HCT116 (cell line): ENCODE data around the gene THRB. TPM values are rescaled to one million over a fixed set of nuclear protein-coding genes. Genes with fewer than 3 reads are reported as not detected.

Source experiments
- ATAC-seq: fragments of 200-7000 bp; cut with Tn5 transposase; 2 replicates; pipeline ENCODE4 v1.9.1; 2020; ENCODE audit warnings: mild to moderate bottlenecking, moderate library complexity
- BruUV-seq: library from RNA; stranded (reverse); fragments of 400-500 nt; replicated peaks from 2 replicates; lab custom pipeline; 2021; lab: Mats Ljungman, UMichigan
- CTCF ChIA-PET: fragments of 300-600 bp; sonication (Branson Sonifier 250); formaldehyde crosslinking; loops from one replicate; lab custom pipeline; 2021; ENCODE audit warnings: antibody characterized with exemption; lab: Charles Lee
- POLR2A ChIA-PET: fragments of 300-600, 350-600 bp; sonication (Branson Sonifier 250); formaldehyde crosslinking; loops from one replicate; lab custom pipeline; 2021; ENCODE audit warnings: antibody characterized with exemption; lab: Charles Lee
- RAD21 ChIA-PET, 2 experiments: fragments of 300-600 bp; sonication (Branson Sonifier 250); formaldehyde crosslinking; loops; one replicate each; lab custom pipeline; 2023; ENCODE audit warnings: low total read pairs in 2 of 2; ENCODE audit not compliant: uncharacterized antibody in 2 of 2, unreplicated experiment in 2 of 2, low non-redundant PET in 1 of 2; lab: Charles Lee
- DNase-seq: peaks from one replicate; pipeline ENCODE4 v3.0.0-alpha.2; 2010; ENCODE audit warnings: low read depth, low spot score
- H2AFZ ChIP-seq: fragments of 200-600 bp; shearing (Covaris generic), sonication (generic); 2 replicates; pipeline ENCODE4 v1.6.1; 2017; ENCODE audit warnings: low read depth, mixed run types, mixed read lengths, antibody characterized with exemption, low read length; ENCODE audit not compliant: poor library complexity, severe bottlenecking
- H3K27ac ChIP-seq: 2 replicates; pipeline ENCODE4 v1.5.1; 2012; ENCODE audit warnings: low read depth, low read length
- H3K27me3 ChIP-seq: fragments of 200-600 bp; sonication (generic); 2 replicates; pipeline ENCODE4 v1.6.1; 2016; ENCODE audit warnings: mixed run types, low read length, mixed read lengths; ENCODE audit not compliant: insufficient read depth
- H3K36me3 ChIP-seq, 2 experiments: fragments of 200-500 bp in 1 of 2; fragments of 200-600 bp in 1 of 2; sonication (Bioruptor generic) in 1 of 2; sonication (generic) in 1 of 2; 2 replicates each; pipeline versions ENCODE4 v1.5.1 to v1.6.1; 2014 to 2016; ENCODE audit warnings: low read length in 2 of 2, inconsistent platforms in 1 of 2, mixed read lengths in 1 of 2, mixed run types in 1 of 2; ENCODE audit not compliant: insufficient read depth in 2 of 2, control insufficient read depth in 1 of 2
- H3K4me1 ChIP-seq, 2 experiments: fragments of 200-600 bp in 1 of 2; sonication (generic) in 1 of 2; 2 replicates each; pipeline versions ENCODE4 v1.5.1 to v1.6.1; 2012 to 2017; ENCODE audit warnings: low read length in 2 of 2, inconsistent platforms in 1 of 2, mild to moderate bottlenecking in 1 of 2, mixed read lengths in 1 of 2, mixed run types in 1 of 2, moderate library complexity in 1 of 2; ENCODE audit not compliant: insufficient read depth in 2 of 2, control insufficient read depth in 1 of 2
- H3K4me2 ChIP-seq: fragments of 200-600 bp; sonication (generic); 2 replicates; pipeline ENCODE4 v1.6.1; 2017; ENCODE audit warnings: mixed run types, low read length, mixed read lengths
- H3K4me3 ChIP-seq, 2 experiments: fragments of 200-600 bp in 1 of 2; sonication (generic) in 1 of 2; replicated peaks in 1 of 2; 2 replicates each; pipeline ENCODE4 v1.5.1; 2011 to 2016; ENCODE audit warnings: low read length in 2 of 2, control low read depth in 1 of 2, low read depth in 1 of 2, mild to moderate bottlenecking in 1 of 2, mixed read lengths in 1 of 2, mixed run types in 1 of 2
- H3K79me2 ChIP-seq: fragments of 200-600 bp; sonication (generic); 2 replicates; pipeline ENCODE4 v1.6.1; 2017; ENCODE audit warnings: mild to moderate bottlenecking, mixed run types, low read length, moderate library complexity, mixed read lengths; ENCODE audit not compliant: insufficient read depth
- H3K9ac ChIP-seq: fragments of 200-600 bp; sonication (generic); 2 replicates; pipeline ENCODE4 v1.6.1; 2016; ENCODE audit warnings: low read length, mixed read lengths
- H3K9me2 ChIP-seq: fragments of 200-600 bp; sonication (generic), shearing (Covaris generic); 2 replicates; pipeline ENCODE4 v1.6.1; 2017; ENCODE audit warnings: mixed run types, mild to moderate bottlenecking, moderate library complexity; ENCODE audit not compliant: insufficient read depth
- H3K9me3 ChIP-seq, 2 experiments: fragments of 200-500 bp in 1 of 2; fragments of 200-600 bp in 1 of 2; sonication (Bioruptor generic) in 1 of 2; sonication (generic) in 1 of 2; 2 replicates each; pipeline ENCODE4 v1.6.1; 2014 to 2017; ENCODE audit warnings: low read length in 2 of 2, mixed read lengths in 2 of 2, inconsistent platforms in 1 of 2, low read depth in 1 of 2, mild to moderate bottlenecking in 1 of 2, mixed run types in 1 of 2, moderate library complexity in 1 of 2; ENCODE audit not compliant: control insufficient read depth in 1 of 2, insufficient read depth in 1 of 2
- H4K20me1 ChIP-seq: fragments of 200-600 bp; sonication (generic), shearing (Covaris generic); 2 replicates; pipeline ENCODE4 v1.6.1; 2017; ENCODE audit warnings: mixed run types, mild to moderate bottlenecking, moderate library complexity; ENCODE audit not compliant: insufficient read depth
- CBX3 ChIP-seq: IDR thresholded peaks from 2 replicates; pipeline ENCODE4 v1.6.1; 2012; ENCODE audit warnings: low read depth
- CEBPB ChIP-seq: IDR thresholded peaks from 2 replicates; pipeline ENCODE4 v1.6.1; 2012; ENCODE audit warnings: low read depth
- CTCF ChIP-seq, 3 experiments: fragments of 200-600 bp in 1 of 3; sonication (generic) in 1 of 3; IDR thresholded peaks in 2 of 3; conservative IDR thresholded peaks in 1 of 3; 2 replicates each; pipeline ENCODE4 v1.5.1; 2012 to 2017; ENCODE audit warnings: low read depth in 2 of 3, low read length in 2 of 3, antibody characterized with exemption in 1 of 3, borderline replicate concordance in 1 of 3, control low read depth in 1 of 3, mild to moderate bottlenecking in 1 of 3, mixed read lengths in 1 of 3, mixed run types in 1 of 3, moderate library complexity in 1 of 3; ENCODE audit not compliant: insufficient read depth in 1 of 3
- EGR1 ChIP-seq: IDR thresholded peaks from 2 replicates; pipeline ENCODE4 v1.6.1; 2012; ENCODE audit warnings: low read depth
- ELF1 ChIP-seq: IDR thresholded peaks from 2 replicates; pipeline ENCODE4 v1.6.1; 2012; ENCODE audit warnings: low read depth, borderline replicate concordance
- EZH2 ChIP-seq: fragments of 200-600 bp; sonication (generic); IDR thresholded peaks from 2 replicates; pipeline ENCODE4 v1.6.1; 2017; ENCODE audit warnings: antibody characterized with exemption, mixed run types
- EZH2phosphoT487 ChIP-seq: fragments of 200-600 bp; IDR thresholded peaks from 2 replicates; pipeline ENCODE4 v1.6.1; 2018; ENCODE audit warnings: antibody characterized with exemption, borderline replicate concordance
- POLR2A ChIP-seq: IDR thresholded peaks from 2 replicates; pipeline ENCODE4 v1.7.0; 2011; ENCODE audit warnings: borderline replicate concordance; ENCODE audit not compliant: insufficient read depth, insufficient read length; ENCODE audit errors: extremely low read depth
- POLR2AphosphoS5 ChIP-seq: IDR thresholded peaks from 2 replicates; pipeline ENCODE4 v1.6.1; 2011; ENCODE audit warnings: mild to moderate bottlenecking, low read depth, low read length, moderate library complexity
- RAD21 ChIP-seq: IDR thresholded peaks from 2 replicates; pipeline ENCODE4 v1.6.1; 2012; ENCODE audit warnings: low read depth, mild to moderate bottlenecking
- REST ChIP-seq: IDR thresholded peaks from 2 replicates; pipeline ENCODE4 v1.6.1; 2012; ENCODE audit warnings: low read depth
- SIN3A ChIP-seq: IDR thresholded peaks from 2 replicates; pipeline ENCODE4 v1.6.1; 2012; ENCODE audit warnings: low read depth
- SP1 ChIP-seq: IDR thresholded peaks from 2 replicates; pipeline ENCODE4 v1.6.1; 2012; ENCODE audit warnings: low read depth
- SRF ChIP-seq: IDR thresholded peaks from 2 replicates; pipeline ENCODE4 v1.6.1; 2012; ENCODE audit warnings: low read depth
- TCF7L2 ChIP-seq: IDR thresholded peaks from 2 replicates; pipeline ENCODE4 v1.7.0; 2011; ENCODE audit warnings: borderline replicate concordance, inconsistent platforms; ENCODE audit not compliant: insufficient read depth, insufficient read length; ENCODE audit errors: extremely low read depth
- YY1 ChIP-seq: IDR thresholded peaks from 2 replicates; pipeline ENCODE4 v1.6.1; 2011; ENCODE audit warnings: low read length, low read depth, moderate library complexity, mild to moderate bottlenecking; ENCODE audit not compliant: insufficient replicate concordance; ENCODE audit errors: extremely low read depth
- ZFX ChIP-seq: fragments of 450-650 bp; IDR thresholded peaks from 2 replicates; pipeline ENCODE4 v1.6.1; 2017
- intact Hi-C: fragments of 100-400 bp; cut with micrococcal nuclease; formaldehyde crosslinking; loops from 2 replicates; pipeline ENCODE4 v1.10.0; 2022
- total RNA-seq: library from RNA; stranded (reverse); gene quantifications from one replicate; pipeline ENCODE4 v1.2.1, GENCODE V29; 2021; ENCODE audit not compliant: unreplicated experiment
- TF ChIP-seq, protein P1 (sequence below): IDR thresholded peaks from 2 replicates; pipeline ENCODE4 v1.6.1; 2012
- TF ChIP-seq, protein P2 (sequence below): IDR thresholded peaks from 2 replicates; pipeline ENCODE4 v1.6.1; 2011; ENCODE audit warnings: mild to moderate bottlenecking, low read length, moderate library complexity; ENCODE audit not compliant: insufficient replicate concordance; ENCODE audit errors: extremely low read depth

THRB gene
- total RNA-seq, 1 experiment from 2014 or later, result 2.5 TPM

- Histone ChIP-seq H2AFZ (no peak overlapping the region), H3K4me2 (no peak overlapping the region), H3K9ac (no peak overlapping the region), H3K79me2 (no peaks in the 10 kb centered on the region), H3K27ac (no peak overlapping the region), H3K4me3 (no peak overlapping the region), H4K20me1 (no peaks in the 10 kb centered on the region), H3K9me2 (no peaks in the 10 kb centered on the region), H3K4me1 (peaks cover 3 to 12% of the 10 kb centered on the region in 2 experiments; a peak in 3 of 4 replicates), H3K36me3 (no peaks in the 10 kb centered on the region), H3K9me3 (no peaks in the 10 kb centered on the region; a peak in 1 of 4 replicates), H3K27me3 (no peaks in the 10 kb centered on the region)
- ATAC-seq (no peak), DNase-seq (no peak)
- intact Hi-C loops, result no loop called here
- BruUV-seq, result no TSS peak
- ChIA-PET CTCF (no interaction called here), POLR2A (no interaction called here), RAD21 (no interaction called here)
- TF ChIP-seq REST (no peak), POLR2AphosphoS5 (no peak), SRF (no peak), CBX3 (no peak), YY1 (no peak), EZH2 (no peak), POLR2A (no peak), RAD21 (no peak), ZFX (no peak), TCF7L2 (no peak), CEBPB (no peak), ELF1 (no peak), EGR1 (no peak), CTCF (IDR thresholded peaks at IDR 0.05 in 2 of 3, conservative IDR thresholded peaks at IDR 0.05 in 1 of 3; ENCODE audit: borderline replicate concordance in 1 of 3, insufficient read depth in 1 of 3, low read depth in 2 of 3, low read length in 2 of 3) (no peak), SIN3A (no peak), EZH2phosphoT487 (no peak), SP1 (no peak)
- TF ChIP-seq, protein P1, sequence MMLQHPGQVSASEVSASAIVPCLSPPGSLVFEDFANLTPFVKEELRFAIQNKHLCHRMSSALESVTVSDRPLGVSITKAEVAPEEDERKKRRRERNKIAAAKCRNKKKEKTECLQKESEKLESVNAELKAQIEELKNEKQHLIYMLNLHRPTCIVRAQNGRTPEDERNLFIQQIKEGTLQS, result no peak
- TF ChIP-seq, protein P2, sequence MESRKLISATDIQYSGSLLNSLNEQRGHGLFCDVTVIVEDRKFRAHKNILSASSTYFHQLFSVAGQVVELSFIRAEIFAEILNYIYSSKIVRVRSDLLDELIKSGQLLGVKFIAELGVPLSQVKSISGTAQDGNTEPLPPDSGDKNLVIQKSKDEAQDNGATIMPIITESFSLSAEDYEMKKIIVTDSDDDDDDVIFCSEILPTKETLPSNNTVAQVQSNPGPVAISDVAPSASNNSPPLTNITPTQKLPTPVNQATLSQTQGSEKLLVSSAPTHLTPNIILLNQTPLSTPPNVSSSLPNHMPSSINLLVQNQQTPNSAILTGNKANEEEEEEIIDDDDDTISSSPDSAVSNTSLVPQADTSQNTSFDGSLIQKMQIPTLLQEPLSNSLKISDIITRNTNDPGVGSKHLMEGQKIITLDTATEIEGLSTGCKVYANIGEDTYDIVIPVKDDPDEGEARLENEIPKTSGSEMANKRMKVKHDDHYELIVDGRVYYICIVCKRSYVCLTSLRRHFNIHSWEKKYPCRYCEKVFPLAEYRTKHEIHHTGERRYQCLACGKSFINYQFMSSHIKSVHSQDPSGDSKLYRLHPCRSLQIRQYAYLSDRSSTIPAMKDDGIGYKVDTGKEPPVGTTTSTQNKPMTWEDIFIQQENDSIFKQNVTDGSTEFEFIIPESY, result no peak
Measured at GRCh38 chr3:24296441-24297205, 198.0 kb downstream of the THRB start.
